ENCODE results near the gene ZNF573. TPM values are rescaled to one million over a fixed set of nuclear protein-coding genes. Genes with fewer than 3 reads are reported as not detected.

ZNF573 gene
- total RNA-seq, 1 experiment from 2014 or later = 17.5 TPM

- Histone ChIP-seq H4K20me1 (ENCODE audit: control insufficient read depth, insufficient read depth, insufficient read length) (no peaks in the 10 kb centered on the region), H3K23ac (ENCODE audit: insufficient read length, low read depth, low read length) (no peak overlapping the region), H4K8ac (replicated peaks; ENCODE audit: insufficient read length, low read depth, low read length) (no peak overlapping the region), H3K4me1 (ENCODE audit: insufficient read depth, low read length) (no peaks in the 10 kb centered on the region; the same call in 1 of the 2 replicates), H2BK20ac (ENCODE audit: low read depth, low read length, poor library complexity, severe bottlenecking) (no peak overlapping the region), H3K27me3 (ENCODE audit: insufficient read depth, low read length) (peaks cover 4% of the 10 kb centered on the region; the same call in 1 of the 2 replicates), H2BK15ac (ENCODE audit: low read depth, low read length) (no peak overlapping the region), H2AK5ac (ENCODE audit: insufficient read length, low read length) (no peak overlapping the region), H2AFZ (ENCODE audit: low read length) (no peak overlapping the region), H4K91ac (ENCODE audit: insufficient read length, low read depth, low read length) (no peak overlapping the region), H3K27ac (ENCODE audit: insufficient read length, low read depth, low read length) (no peak overlapping the region), H3K18ac (ENCODE audit: insufficient read length, low read depth, low read length) (no peak overlapping the region), H3K56ac (ENCODE audit: insufficient read length, low read depth, low read length) (no peak overlapping the region), H4K5ac (ENCODE audit: insufficient read length, low read depth, low read length) (no peak overlapping the region), H3T11ph (ENCODE audit: low read length) (no peak overlapping the region), H3K9me3 (ENCODE audit: control insufficient read depth, low read depth, low read length) (no peaks in the 10 kb centered on the region), H2BK5ac (ENCODE audit: insufficient read length, low read length) (no peak overlapping the region), H3K9ac (ENCODE audit: extremely low read depth, insufficient read length, low read length) (no peak overlapping the region), H2BK12ac (ENCODE audit: insufficient read length, low read depth, low read length) (no peak overlapping the region), H3K23me2 (ENCODE audit: insufficient read length, low read depth, low read length, poor library complexity, severe bottlenecking) (no peaks in the 10 kb centered on the region), H3K4me2 (ENCODE audit: insufficient read depth, insufficient read length, low read length) (no peak overlapping the region), H3K14ac (ENCODE audit: insufficient read depth, low read length) (no peak overlapping the region), H3K4ac (ENCODE audit: low read depth, low read length) (no peak overlapping the region), H3K79me1 (ENCODE audit: insufficient read depth, low read depth, low read length, poor library complexity, severe bottlenecking) (peaks cover 2% of the 10 kb centered on the region), H2BK120ac (ENCODE audit: low read depth, low read length, poor library complexity, severe bottlenecking) (no peak overlapping the region), H3K79me2 (ENCODE audit: insufficient read depth, low read length) (no peaks in the 10 kb centered on the region)
- no peak for TF ChIP-seq CTCF (conservative IDR thresholded peaks at IDR 0.05)
- Mint-ChIP-seq H3K27ac (no peak overlapping the region), H3K4me1 (peaks cover 14 to 21% of the 10 kb centered on the region in 2 experiments), H3K27me3 (ENCODE audit: low read depth) (peaks cover 24% of the 10 kb centered on the region), H3K9me3 (peaks cover 3% of the 10 kb centered on the region in 2 experiments; a peak in 2 of 5 replicates), H3K4me3 (no peak overlapping the region), H3K36me3 (ENCODE audit: insufficient read depth in 1 of 3, low read depth in 3 of 3) (peaks cover 54 to 68% (median 65%) of the 10 kb centered on the region in 3 experiments)
- DNase-seq = no peak
- no CpG with 5 or more reads among the region's 5 CpGs for WGBS (ENCODE audit: extremely low coverage, insufficient read length, low lambda C conversion rate)
Measured at GRCh38 chr19:37699057-37699456, 80.3 kb downstream of the ZNF573 start.

Data from H9 (cell line).